AG09309 (cell line): Measurements from ENCODE around the gene PTPRM.

ENCODE experiments used
- DNase-seq: peaks from one replicate; pipeline ENCODE4 v3.0.0-alpha.2; 2010; ENCODE audit warnings: low read depth
- H3K4me3 ChIP-seq: 2 replicates; pipeline ENCODE4 v1.5.1; 2011; ENCODE audit warnings: mild to moderate bottlenecking, low read depth, low read length, moderate library complexity; ENCODE audit not compliant: control insufficient read depth
- TF ChIP-seq, protein P1 (sequence below): IDR thresholded peaks from 2 replicates; pipeline ENCODE4 v1.5.1; 2011; ENCODE audit warnings: mild to moderate bottlenecking, low read depth, low read length, inconsistent platforms; ENCODE audit not compliant: insufficient read depth, control insufficient read depth; ENCODE audit errors: missing control alignments

PTPRM gene

GRCh38 chr18:7750095-7750663, 183.1 kb downstream of the PTPRM start:
- no peak overlapping the region for H3K4me3 ChIP-seq
- DNase-seq, result no peak
- TF ChIP-seq, protein P1, sequence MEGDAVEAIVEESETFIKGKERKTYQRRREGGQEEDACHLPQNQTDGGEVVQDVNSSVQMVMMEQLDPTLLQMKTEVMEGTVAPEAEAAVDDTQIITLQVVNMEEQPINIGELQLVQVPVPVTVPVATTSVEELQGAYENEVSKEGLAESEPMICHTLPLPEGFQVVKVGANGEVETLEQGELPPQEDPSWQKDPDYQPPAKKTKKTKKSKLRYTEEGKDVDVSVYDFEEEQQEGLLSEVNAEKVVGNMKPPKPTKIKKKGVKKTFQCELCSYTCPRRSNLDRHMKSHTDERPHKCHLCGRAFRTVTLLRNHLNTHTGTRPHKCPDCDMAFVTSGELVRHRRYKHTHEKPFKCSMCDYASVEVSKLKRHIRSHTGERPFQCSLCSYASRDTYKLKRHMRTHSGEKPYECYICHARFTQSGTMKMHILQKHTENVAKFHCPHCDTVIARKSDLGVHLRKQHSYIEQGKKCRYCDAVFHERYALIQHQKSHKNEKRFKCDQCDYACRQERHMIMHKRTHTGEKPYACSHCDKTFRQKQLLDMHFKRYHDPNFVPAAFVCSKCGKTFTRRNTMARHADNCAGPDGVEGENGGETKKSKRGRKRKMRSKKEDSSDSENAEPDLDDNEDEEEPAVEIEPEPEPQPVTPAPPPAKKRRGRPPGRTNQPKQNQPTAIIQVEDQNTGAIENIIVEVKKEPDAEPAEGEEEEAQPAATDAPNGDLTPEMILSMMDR, result no peak

- no peak for DNase-seq
- H3K4me3 ChIP-seq, result no peak overlapping the region
- TF ChIP-seq, protein P1, result no peak
Measured at GRCh38 chr18:7750966-7751365, 183.8 kb downstream of the PTPRM start.

GRCh38 chr18:7754258-7754657, 187.1 kb downstream of the PTPRM start:
- DNase-seq, result no peak
- TF ChIP-seq, protein P1, result no peak

GRCh38 chr18:7754725-7755181, 187.6 kb downstream of the PTPRM start:
- H3K4me3 ChIP-seq, result no peak overlapping the region
- no peak for DNase-seq
- TF ChIP-seq, protein P1, result no peak

More at GRCh38 chr18:7754258-7754657, 187.1 kb downstream of the PTPRM start:
- H3K4me3 ChIP-seq, result no peak overlapping the region

- no peak overlapping the region for H3K4me3 ChIP-seq
- no peak for DNase-seq
Measured at GRCh38 chr18:7755753-7756475, 188.8 kb downstream of the PTPRM start.

DNA sequence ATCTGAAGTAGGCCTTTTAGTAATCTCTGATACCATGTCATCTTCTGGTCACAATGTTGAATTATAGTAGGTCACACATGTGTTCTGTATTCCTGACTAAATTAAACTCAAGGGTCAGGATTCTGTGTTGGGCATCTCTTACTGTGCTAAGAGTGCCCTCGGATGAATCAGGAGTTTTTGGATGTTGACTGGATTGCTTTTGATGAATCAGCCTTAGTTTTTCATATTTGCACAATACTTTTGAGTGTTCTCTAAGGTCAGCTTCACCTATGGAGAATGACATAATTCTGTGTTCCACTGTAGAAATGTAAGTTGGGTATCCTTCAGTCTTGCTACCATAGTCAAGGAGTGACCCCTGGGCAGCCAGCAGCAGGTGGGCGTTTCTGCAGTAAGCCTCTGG, 190.1 kb downstream of the PTPRM start:
- no peak overlapping the region for H3K4me3 ChIP-seq
- TF ChIP-seq, protein P1, result no peak
- DNase-seq, result no peak

More at GRCh38 chr18:7755753-7756475, 188.8 kb downstream of the PTPRM start:
- TF ChIP-seq, protein P1, result peak; percentile 36
